ENCODE results near the gene CDT1.

- no peak for TF ChIP-seq TAF1 (IDR thresholded peaks at IDR 0.05; ENCODE audit: low read depth, low read length)
- TF ChIP-seq POLR2AphosphoS5 (IDR thresholded peaks at IDR 0.05; ENCODE audit: low read depth, low read length), result no peak
- TF ChIP-seq POLR2A (IDR thresholded peaks at IDR 0.05; ENCODE audit: low read depth, low read length), result no peak
- no peak for TF ChIP-seq SPI1 (IDR thresholded peaks at IDR 0.05; ENCODE audit: low read depth, low read length)
Observed at GRCh38 chr16:88835818-88836217, 32.2 kb downstream of the CDT1 start.

All from GM12891 (cell line).